Measurements from ENCODE around the gene SEC16A.

Gene SEC16A

DNA sequence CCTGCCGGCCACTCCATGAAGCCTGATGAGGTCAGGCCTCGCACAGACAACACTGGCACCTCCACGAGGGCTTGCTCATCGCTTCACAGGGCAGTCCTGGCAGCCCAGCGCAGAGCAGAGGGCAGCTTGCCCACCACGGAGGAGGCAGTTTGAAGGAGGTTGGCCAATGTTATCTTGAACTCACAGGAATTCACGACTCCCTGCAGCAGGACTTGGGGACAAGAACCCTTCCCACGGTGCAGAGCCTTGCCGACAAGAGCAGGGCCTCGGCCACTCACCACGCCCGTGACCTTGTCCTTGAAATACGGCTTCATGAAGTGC lies 87.9 kb downstream of the SEC16A start:
- no peak for DNase-seq

DNA sequence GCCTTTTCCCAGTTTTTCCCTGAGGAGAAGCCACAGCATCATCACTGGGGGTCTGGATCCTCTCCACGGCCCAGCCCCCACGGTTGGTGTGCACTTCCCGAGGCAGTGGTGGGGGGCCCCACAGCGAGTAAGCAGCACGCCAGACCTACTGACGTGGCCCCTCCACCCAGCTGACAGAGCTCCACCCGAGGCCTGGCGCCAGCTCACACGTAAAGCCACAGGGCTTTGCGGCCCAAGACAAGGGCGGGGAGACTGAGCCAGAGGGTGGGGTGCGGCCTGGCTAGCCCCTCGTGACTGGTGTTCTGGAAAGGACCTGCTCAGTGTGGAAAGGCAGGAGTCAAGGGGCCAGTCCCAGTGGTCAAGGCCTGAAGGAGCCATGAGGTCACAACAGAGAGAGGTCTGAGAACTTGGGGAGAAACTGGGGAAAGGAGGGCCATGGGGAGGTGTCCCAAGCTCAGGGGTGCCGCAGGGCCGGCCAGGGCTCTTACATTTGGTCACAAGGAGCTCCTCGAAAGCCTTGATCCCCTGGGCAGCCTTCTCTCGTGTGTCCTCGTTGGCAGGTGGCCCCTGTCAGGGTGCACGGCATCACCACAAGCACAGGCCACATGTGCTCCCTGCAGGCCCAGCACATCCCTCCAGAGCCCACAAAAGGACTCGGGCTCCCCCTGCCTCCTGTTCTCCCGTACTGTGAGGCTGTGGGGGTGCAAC lies 88.4 kb downstream of the SEC16A start:
- no peak for DNase-seq

DNA sequence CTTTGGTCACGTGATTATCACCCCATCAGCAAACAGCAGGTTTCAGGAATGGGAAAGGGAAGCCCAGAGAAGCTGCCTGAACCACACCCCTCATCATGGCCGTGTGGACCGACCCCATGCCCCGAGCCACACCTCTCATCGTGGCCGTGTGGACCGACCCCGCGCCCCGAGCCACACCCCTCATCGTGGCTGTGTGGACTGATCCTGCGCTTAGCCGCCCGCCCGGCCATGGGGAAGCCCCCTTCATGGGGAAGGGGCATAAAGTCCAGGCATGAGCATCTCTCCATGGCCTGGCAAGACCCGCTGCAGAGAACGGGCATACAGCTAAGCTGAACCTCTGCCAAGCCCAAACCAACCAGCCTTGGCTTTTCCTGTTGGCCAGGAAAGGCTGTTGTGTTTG lies 89.3 kb downstream of the SEC16A start:
- no peak for DNase-seq

DNA sequence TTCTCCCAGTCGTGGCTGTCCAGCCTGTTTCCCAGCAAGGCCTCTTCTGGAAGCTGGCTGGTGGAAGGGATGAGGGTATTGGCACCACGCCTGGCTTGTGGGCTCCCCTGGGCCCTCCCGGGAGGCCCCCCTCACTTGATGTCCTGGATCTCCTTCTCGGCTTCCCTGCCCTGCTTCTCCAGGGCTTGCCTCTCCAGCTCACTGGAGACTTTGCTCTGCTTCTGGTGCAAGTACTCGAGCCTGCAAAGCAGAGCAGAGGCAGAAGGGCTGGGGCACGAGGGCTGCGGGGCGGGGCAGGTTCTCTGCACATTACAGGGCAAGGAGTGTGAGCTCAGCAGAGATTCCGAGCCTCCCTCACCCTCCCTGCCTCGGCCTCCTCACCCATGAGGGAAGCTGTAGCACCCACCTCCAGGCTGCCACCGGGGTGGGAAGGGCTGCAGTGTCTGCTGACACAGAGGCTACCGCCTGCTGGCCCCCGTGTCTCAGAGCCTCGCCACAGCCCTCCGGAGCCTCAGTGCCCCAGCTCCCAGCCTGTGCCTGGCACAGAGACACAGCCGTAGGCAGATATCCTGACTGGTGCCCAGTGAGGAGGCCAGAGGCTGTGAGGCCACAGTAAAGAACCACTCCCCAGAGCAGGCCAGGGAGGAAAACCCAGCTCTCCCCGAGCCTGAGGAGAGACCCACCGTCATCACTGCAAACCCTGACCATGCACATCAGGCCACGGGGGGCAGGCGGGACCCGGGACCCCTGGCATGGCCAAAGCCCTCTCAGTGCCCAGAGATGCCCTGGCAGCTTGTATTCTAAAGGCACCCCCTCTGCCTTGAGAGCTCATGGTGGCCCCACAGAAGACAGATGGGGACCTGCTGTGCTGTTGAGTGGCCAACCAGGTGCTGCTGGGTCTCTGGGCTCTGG lies 90.0 kb downstream of the SEC16A start:
- DNase-seq, result no peak

DNA sequence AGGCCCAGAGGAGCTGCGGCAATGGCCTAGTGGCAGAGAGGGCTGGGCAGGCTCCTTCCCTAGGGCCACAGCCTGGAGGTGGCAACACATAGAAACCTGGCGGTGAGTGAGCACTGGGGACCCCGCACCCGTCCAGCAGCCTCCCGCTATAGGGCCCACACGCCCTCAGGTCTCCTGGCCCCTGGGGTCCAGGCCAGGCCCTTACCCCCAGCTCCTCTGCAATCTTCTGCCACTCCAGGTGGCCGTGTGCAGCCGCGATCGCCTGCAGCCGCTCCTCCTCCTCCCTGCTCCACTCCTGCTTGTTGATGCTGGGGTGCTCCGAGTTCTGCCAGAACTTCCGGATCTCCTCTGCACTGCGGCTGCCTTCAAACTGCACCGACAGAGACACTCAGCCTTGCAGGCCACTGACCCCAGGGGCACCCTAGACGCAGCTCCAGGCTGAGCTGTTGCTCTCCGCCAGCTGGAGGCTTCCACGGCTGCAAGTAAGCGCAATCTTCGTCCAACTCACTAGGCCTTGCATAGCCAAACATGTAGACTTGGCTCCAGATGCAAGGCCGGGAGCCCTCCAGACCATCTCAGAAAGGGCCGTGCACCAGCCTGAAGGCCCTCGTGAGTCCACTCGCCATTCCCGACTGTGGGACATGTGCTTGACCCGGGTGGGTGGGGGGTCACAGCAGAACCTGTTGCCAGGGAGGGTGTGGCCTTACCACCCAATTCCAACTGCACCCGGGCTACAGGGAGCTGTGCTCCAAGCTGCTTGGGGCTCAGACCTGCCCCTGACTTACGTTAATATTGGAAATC lies 90.9 kb downstream of the SEC16A start:
- no peak for DNase-seq
